MCF 10A (cell line): ENCODE results near the gene MCC. TPM values are rescaled to one million over a fixed set of nuclear protein-coding genes. Genes with fewer than 3 reads are reported as not detected.

Experiments
- BruUV-seq: library from RNA; stranded (reverse); fragments of 400-500 nt; replicated peaks from 2 replicates; lab custom pipeline; 2021; lab: Mats Ljungman, UMichigan
- CTCF ChIA-PET: fragments of 300-600 bp; sonication (Branson Sonifier 250); formaldehyde crosslinking; extraction: SDS; loops from one replicate; lab custom pipeline; 2021; ENCODE audit warnings: antibody characterized with exemption, inconsistent platforms; lab: Yijun Ruan, JAX
- POLR2A ChIA-PET: fragments of 300-600, 350-650 bp; sonication (Branson Sonifier 250); formaldehyde crosslinking; extraction: SDS; loops from one replicate; lab custom pipeline; 2020; ENCODE audit warnings: antibody characterized with exemption, inconsistent platforms; lab: Yijun Ruan, JAX
- DNase-seq: peaks from one replicate; pipeline ENCODE4 v3.0.0-alpha.2; 2018; ENCODE audit not compliant: unreplicated experiment
- H3K27ac Mint-ChIP-seq: one replicate; pipeline ENCODE4 v1.8.0; 2022; ENCODE audit warnings: mild to moderate bottlenecking, low read depth, mixed read lengths; ENCODE audit not compliant: unreplicated experiment
- H3K27me3 Mint-ChIP-seq: one replicate; pipeline ENCODE4 v1.8.0; 2022; ENCODE audit warnings: mixed read lengths; ENCODE audit not compliant: insufficient read depth, unreplicated experiment
- H3K36me3 Mint-ChIP-seq: one replicate; pipeline ENCODE4 v1.8.0; 2022; ENCODE audit warnings: mild to moderate bottlenecking, moderate library complexity, mixed read lengths; ENCODE audit not compliant: insufficient read depth, unreplicated experiment
- H3K4me1 Mint-ChIP-seq: one replicate; pipeline ENCODE4 v1.8.0; 2022; ENCODE audit warnings: mixed read lengths; ENCODE audit not compliant: insufficient read depth, unreplicated experiment
- H3K4me3 Mint-ChIP-seq: one replicate; pipeline ENCODE4 v1.8.0; 2022; ENCODE audit warnings: mild to moderate bottlenecking, moderate library complexity, mixed read lengths; ENCODE audit not compliant: unreplicated experiment
- H3K9me3 Mint-ChIP-seq: one replicate; pipeline ENCODE4 v1.8.0; 2022; ENCODE audit warnings: mixed read lengths; ENCODE audit not compliant: unreplicated experiment
- CTCF ChIP-seq: fragments of 200-600 bp; IDR thresholded peaks from one replicate; pipeline ENCODE4 v1.8.0; 2022; ENCODE audit warnings: antibody characterized with exemption, mild to moderate bottlenecking; ENCODE audit not compliant: unreplicated experiment
- intact Hi-C: fragments of 100-400 bp; cut with micrococcal nuclease; formaldehyde crosslinking; loops from 2 replicates; pipeline ENCODE4 v1.14.1; 2022
- total RNA-seq: library from RNA; stranded (reverse); gene quantifications from 2 replicates; pipeline ENCODE4 v1.2.3, GENCODE V29; 2022

Gene MCC
- total RNA-seq, 1 experiment from 2014 or later: 25.3 TPM

DNA sequence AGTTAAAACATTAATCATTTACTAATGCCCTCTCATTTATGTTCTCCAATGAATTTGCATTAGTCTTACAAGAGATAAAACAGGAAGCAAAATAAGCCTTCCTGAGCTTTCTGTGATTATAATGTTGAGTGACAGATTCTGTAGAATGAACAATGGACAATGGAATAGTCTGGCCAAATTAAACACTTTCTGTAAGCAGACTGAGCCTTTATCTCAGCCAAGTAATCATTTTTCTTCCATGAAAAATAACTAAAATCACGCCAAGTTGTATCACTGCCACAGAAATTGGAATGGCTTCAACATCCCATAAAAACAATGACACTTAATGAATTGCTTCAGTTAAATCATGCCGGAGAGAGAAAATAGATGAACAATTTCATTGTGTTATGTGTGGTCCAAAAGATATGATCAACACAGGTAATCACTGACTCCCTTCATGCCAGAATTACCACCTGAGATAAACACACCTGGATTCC lies 116.5 kb downstream of the MCC start:
- CTCF ChIA-PET: interaction anchor here (0.7 to 1.0 kb wide), 2 partner anchors 21 to 813 kb away, joined by 3 read pairs; no protein-coding TSS in a partner anchor
- Mint-ChIP-seq H3K9me3 (no peaks in the 10 kb centered on the region), H3K36me3 (peaks cover 17% of the 10 kb centered on the region), H3K4me3 (no peak overlapping the region), H3K27ac (no peak overlapping the region), H3K4me1 (peaks cover 4% of the 10 kb centered on the region), H3K27me3 (no peaks in the 10 kb centered on the region)
- BruUV-seq: no TSS peak
- intact Hi-C loops: no loop called here
- POLR2A ChIA-PET: no interaction called here
- no peak for TF ChIP-seq CTCF
- no peak for DNase-seq

GRCh38 chr5:113367586-113367985 lies 120.7 kb downstream of the MCC start:
- Mint-ChIP-seq H3K27ac (no peak overlapping the region), H3K4me3 (no peak overlapping the region), H3K4me1 (peaks cover 4% of the 10 kb centered on the region), H3K27me3 (no peaks in the 10 kb centered on the region), H3K36me3 (peaks cover 17% of the 10 kb centered on the region), H3K9me3 (peaks cover 14% of the 10 kb centered on the region)
- no peak for DNase-seq
- ChIA-PET CTCF (interaction anchor here (1.1 to 3.9 kb wide), 2 partner anchors 9 to 11 kb away, joined by 4 to 12 read pairs; no protein-coding TSS in a partner anchor), POLR2A (no interaction called here)
- BruUV-seq: no TSS peak
- no peak for TF ChIP-seq CTCF
- intact Hi-C loops: no loop called here

DNA sequence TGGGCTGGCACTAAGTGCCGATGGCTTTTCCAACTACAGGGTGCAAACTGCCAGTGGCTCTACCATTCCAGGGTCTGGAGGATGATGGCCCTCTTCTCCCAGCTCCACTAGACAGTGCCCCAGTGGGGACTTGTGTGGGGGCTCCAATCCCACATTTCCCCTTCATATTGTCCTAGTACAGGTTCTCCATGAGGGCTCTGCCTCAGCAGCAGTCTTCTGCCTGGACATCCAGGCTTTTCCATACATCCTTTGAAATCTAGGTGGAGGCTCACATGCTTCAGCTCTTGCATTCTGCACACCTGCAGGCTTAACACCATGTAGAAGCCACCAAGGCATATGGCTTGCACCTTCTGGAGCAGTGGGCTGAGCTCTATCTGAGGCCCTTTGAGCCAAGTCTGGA lies 123.8 kb downstream of the MCC start:
- DNase-seq: no peak
- ChIA-PET POLR2A (no interaction called here), CTCF (interaction anchor here (0.5 to 3.9 kb wide), 4 partner anchors 9 to 216 kb away, joined by 3 to 12 read pairs (median 4); no protein-coding TSS in a partner anchor)
- Mint-ChIP-seq H3K4me3 (no peak overlapping the region), H3K27ac (no peak overlapping the region), H3K36me3 (peaks cover 22% of the 10 kb centered on the region), H3K9me3 (peaks cover 14% of the 10 kb centered on the region), H3K27me3 (no peaks in the 10 kb centered on the region), H3K4me1 (peaks cover 4% of the 10 kb centered on the region)
- BruUV-seq: no TSS peak
- intact Hi-C loops: no loop called here
- no peak for TF ChIP-seq CTCF

DNA sequence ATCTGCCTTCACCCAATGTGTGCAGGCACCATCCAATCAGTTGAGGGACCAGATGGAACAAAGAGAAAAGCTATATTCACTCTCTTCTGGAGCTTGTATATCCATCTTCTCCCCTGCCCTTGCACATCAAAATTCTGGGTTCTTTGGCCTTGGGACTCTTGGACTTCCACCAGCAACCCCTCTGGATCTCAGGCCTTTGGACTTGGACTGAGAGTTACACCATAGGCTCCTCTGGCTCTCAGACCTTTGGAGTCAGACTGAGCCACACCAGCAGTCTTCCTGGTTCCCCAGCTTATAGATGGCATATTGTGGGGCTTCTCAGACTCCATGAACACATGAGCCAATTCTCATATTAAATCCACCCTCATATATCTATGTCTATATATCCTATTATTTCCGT lies 126.6 kb downstream of the MCC start:
- intact Hi-C loops: no loop called here
- ChIA-PET POLR2A (interaction anchor here (1.2 kb wide), 1 partner anchor 12 kb away, joined by 4 read pairs; no protein-coding TSS in a partner anchor), CTCF (interaction anchor here (0.9 to 2.5 kb wide), 3 partner anchors 13 to 366 kb away, joined by 4 to 11 read pairs (median 6); no protein-coding TSS in a partner anchor)
- no peak for TF ChIP-seq CTCF
- Mint-ChIP-seq H3K4me1 (no peaks in the 10 kb centered on the region), H3K27me3 (no peaks in the 10 kb centered on the region), H3K27ac (no peak overlapping the region), H3K36me3 (peaks cover 22% of the 10 kb centered on the region), H3K9me3 (peaks cover 14% of the 10 kb centered on the region), H3K4me3 (no peak overlapping the region)
- no TSS peak for BruUV-seq
- no peak for DNase-seq
